ENCODE measurements around the gene RAB3D. TPM values are rescaled to one million over a fixed set of nuclear protein-coding genes. Genes with fewer than 3 reads are reported as not detected.
A peak's percentile ranks its signal among the peaks of the same experiment; 100 is the strongest.

Gene RAB3D
- total RNA-seq, 1 donor from 2014 or later: 7.2 TPM

DNA sequence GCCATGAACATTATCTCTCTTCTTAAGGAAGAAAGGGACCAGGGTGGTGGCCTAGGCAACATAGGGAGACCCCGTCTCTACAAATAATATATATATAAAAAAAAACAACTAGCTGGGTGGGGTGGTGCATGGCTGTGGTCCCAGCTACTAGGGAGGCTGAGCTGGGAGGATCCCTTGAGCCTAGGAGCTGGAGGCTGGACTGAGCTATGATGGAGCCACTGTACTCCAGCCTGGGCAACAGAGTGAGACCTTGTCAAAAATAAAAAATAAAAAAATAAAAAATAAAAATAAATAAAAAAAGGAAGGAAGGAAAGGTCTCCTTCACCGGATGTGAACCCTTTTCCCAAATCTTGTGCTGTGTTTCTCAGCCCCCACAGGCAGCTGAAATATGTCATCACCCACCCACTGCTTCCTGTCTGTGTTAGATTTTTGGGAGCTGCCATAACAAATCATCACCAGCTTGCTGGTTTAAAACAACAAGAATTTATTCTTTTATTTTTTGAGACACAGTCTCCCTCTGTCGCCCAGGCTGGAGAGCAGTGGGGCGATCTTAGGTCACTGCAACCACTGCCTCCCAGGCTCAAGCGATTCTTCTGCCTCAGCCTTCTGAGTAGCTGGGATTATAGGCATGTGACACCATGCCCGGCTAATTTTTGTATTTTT, 53.0 kb downstream of the RAB3D start:
- no peaks in the 10 kb centered on the region for H3K36me3 ChIP-seq
- H3K27me3 ChIP-seq (ENCODE audit: low read depth): no peaks in the 10 kb centered on the region
- H3K4me3 ChIP-seq: no peak overlapping the region
- intact Hi-C loops (cut with micrococcal nuclease): no loop called here
- TF ChIP-seq CTCF (IDR thresholded peaks at IDR 0.05; ENCODE audit: borderline replicate concordance): peak; percentile 61
- DNase-seq: peak; percentile 32
- no peaks in the 10 kb centered on the region for H3K9me3 ChIP-seq (replicated peaks)
- H3K4me1 ChIP-seq: peaks cover 16% of the 10 kb centered on the region
- H3K27ac ChIP-seq (replicated peaks): peak overlapping the region; percentile 66

DNA sequence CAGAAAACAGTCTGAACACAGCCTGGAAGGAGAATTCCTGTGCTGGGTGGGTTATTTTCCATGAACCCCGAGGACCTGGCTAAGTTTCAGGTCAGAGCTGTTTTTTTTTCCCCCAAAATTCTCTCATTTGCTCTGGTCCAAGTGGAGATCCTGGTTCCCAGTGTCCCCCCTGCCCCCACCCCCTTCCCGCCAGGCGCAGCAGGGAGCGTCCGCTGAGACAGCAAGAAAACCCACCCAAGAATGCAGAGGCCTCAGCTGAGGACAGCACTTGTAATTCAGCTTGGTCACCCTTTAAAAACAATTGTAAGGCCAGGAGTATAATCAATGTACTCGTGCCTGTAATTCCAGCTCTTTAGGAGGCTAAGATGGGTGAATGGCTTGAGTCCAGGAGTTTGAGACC, 54.9 kb downstream of the RAB3D start:
- Histone ChIP-seq H3K4me1 (peaks cover 21% of the 10 kb centered on the region), H3K36me3 (no peaks in the 10 kb centered on the region), H3K27ac (replicated peaks) (peak overlapping the region; percentile 6), H3K27me3 (ENCODE audit: low read depth) (no peaks in the 10 kb centered on the region), H3K4me3 (no peak overlapping the region), H3K9me3 (replicated peaks) (no peaks in the 10 kb centered on the region)
- DNase-seq: no peak
- intact Hi-C loops (cut with micrococcal nuclease): no loop called here
- no peak for TF ChIP-seq CTCF (IDR thresholded peaks at IDR 0.05; ENCODE audit: borderline replicate concordance)

DNA sequence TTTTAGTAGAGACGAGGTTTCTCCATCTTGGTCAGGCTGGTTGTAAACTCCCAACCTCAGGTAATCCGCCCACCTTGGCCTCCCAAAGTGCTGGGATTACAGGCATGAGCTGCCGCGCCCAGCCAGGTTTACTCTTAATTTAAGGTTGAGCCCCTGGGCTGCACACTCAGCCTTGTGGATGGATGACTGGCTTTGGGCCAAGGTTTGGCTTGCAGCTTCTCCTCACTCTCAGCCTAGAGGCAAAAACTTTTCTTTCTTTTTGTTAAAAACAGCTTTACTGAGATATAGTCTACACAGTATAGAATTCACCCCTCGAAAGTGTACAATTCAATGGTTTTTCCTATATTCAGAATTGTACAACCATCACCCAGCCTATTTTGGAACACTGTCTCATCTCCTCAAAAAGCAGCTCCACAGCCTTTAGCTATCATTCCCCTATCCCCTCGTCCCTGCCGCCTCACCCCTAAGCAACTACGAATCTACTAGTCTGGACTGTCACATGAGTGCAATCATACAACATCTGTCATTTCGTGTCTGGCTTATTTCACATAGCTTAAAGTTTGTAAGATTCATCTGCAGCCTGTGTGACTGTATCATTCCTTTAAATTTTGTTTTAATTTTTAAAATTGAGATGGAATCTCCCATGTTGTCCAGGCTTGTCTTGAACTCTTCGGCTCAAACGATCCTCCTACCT, 58.0 kb downstream of the RAB3D start:
- H3K9me3 ChIP-seq (replicated peaks): no peaks in the 10 kb centered on the region
- intact Hi-C loops (cut with micrococcal nuclease): no loop called here
- peaks cover 25% of the 10 kb centered on the region for H3K4me1 ChIP-seq
- no peak overlapping the region for H3K4me3 ChIP-seq
- H3K36me3 ChIP-seq: no peaks in the 10 kb centered on the region
- no peak overlapping the region for H3K27ac ChIP-seq (replicated peaks)
- TF ChIP-seq CTCF (IDR thresholded peaks at IDR 0.05; ENCODE audit: borderline replicate concordance): no peak
- DNase-seq: no peak
- no peaks in the 10 kb centered on the region for H3K27me3 ChIP-seq (ENCODE audit: low read depth)

DNA sequence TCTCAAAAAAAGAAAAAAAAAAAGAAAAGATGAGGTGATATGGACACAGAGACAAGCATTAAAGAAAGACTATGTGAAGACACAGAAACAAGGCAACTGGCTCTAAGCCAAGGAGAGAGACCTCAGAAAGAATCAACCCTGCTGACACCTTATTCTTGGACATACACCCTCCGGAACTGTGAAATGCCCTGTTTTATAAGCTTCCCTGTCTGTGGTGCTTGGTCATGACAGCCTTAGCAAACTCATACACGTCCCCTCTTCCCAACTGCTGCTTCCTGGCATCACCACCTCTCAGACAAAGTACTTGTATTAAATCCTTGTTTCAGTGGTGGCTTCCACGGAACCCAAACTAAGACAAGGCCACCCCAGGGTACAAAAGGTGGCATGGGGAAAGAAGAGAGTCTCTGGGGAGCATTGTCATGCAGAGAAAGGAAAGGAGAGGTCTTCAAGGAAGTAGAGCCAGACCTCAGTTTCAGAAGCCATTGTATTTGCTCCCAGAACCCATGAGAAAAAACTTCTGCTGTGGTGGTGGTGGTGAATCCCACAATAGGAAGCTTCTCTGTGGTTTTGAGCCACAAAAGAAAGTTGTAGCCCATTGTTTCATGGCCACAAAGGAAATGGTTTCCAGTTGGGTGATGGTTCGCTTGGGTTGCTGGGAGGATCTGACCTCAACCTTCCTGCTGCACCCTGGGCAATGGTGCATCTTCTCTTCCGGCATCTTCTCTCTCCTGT, 59.8 kb downstream of the RAB3D start:
- no peak for TF ChIP-seq CTCF (IDR thresholded peaks at IDR 0.05; ENCODE audit: borderline replicate concordance)
- Histone ChIP-seq H3K9me3 (replicated peaks) (no peaks in the 10 kb centered on the region), H3K36me3 (no peaks in the 10 kb centered on the region), H3K4me1 (peaks cover 19% of the 10 kb centered on the region), H3K27me3 (ENCODE audit: low read depth) (no peaks in the 10 kb centered on the region), H3K4me3 (no peak overlapping the region), H3K27ac (replicated peaks) (peak overlapping the region; percentile 51)
- DNase-seq: no peak
- intact Hi-C loops (cut with micrococcal nuclease): no loop called here

DNA sequence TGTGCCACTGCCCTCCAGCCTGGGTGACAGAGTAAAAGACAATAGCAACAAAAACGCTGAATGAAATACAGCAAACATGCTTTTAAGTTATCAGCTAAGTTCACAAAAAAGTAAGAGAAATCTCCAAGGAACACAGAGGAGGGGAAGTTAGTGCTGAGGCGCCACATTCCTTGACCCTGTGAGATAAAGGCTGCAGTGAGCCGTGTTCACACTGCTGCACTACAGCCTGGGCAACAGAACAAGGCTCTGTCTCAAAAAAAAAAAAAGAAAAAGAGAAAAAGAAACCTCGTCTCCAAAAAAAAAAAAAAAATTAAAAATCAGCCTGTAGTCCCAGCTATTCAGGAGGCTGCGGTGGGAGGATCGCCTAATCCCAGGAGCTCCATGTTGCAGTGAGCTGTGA, 60.8 kb downstream of the RAB3D start:
- Histone ChIP-seq H3K36me3 (no peaks in the 10 kb centered on the region), H3K27me3 (ENCODE audit: low read depth) (no peaks in the 10 kb centered on the region), H3K4me3 (no peak overlapping the region), H3K4me1 (peaks cover 20% of the 10 kb centered on the region), H3K9me3 (replicated peaks) (no peaks in the 10 kb centered on the region), H3K27ac (replicated peaks) (peak overlapping the region; percentile 51)
- TF ChIP-seq CTCF (IDR thresholded peaks at IDR 0.05; ENCODE audit: borderline replicate concordance): no peak
- intact Hi-C loops (cut with micrococcal nuclease): no loop called here
- no peak for DNase-seq

Data from left ventricle myocardium inferior (tissue), 1 donor.